ENCODE data around the gene ERC2. TPM values are rescaled to one million over a fixed set of nuclear protein-coding genes. Genes with fewer than 3 reads are reported as not detected.
A peak's percentile ranks its signal among the peaks of the same experiment; 100 is the strongest.

ERC2 gene
- total and polyA plus RNA-seq, 2 of the 8 experiments (the other 6 are each of a cell fraction or from before 2014, with no cell fraction given) = 16.4 to 22.8 TPM

- H3K4me2 ChIP-seq (ENCODE audit: insufficient read depth in 1 of 2, low read depth in 2 of 2, low read length in 2 of 2) = peak overlapping the region in 1 of 2 experiments; percentile 31; a peak in 1 of 4 replicates
- TF ChIP-seq MAFK (IDR thresholded peaks at IDR 0.05; ENCODE audit: low read depth, low read length) = no peak
- no peak for TF ChIP-seq CHD2 (IDR thresholded peaks at IDR 0.05; ENCODE audit: low read length)
- no peak for TF ChIP-seq JUND (IDR thresholded peaks at IDR 0.05; ENCODE audit: low read length)
- no peak for TF ChIP-seq GTF2F1 (IDR thresholded peaks at IDR 0.05; ENCODE audit: borderline replicate concordance, low read depth, low read length)
- no peak for TF ChIP-seq SUZ12 (IDR thresholded peaks at IDR 0.05; ENCODE audit: low read length)
- no peak for TF ChIP-seq CBX5 (IDR thresholded peaks at IDR 0.05; ENCODE audit: low read depth, low read length)
- TF ChIP-seq SP4 (IDR thresholded peaks at IDR 0.05; ENCODE audit: low read length) = no peak
- no peak for TF ChIP-seq FOSL1 (IDR thresholded peaks at IDR 0.05; ENCODE audit: insufficient read depth, low read depth, low read length)
- no peak for TF ChIP-seq POLR2AphosphoS5 (IDR thresholded peaks at IDR 0.05; ENCODE audit: low read depth, low read length)
- no peak for TF ChIP-seq E2F6 (IDR thresholded peaks at IDR 0.05)
- no peak for TF ChIP-seq KDM5A (IDR thresholded peaks at IDR 0.05; ENCODE audit: low read length)
- TF ChIP-seq TBP (IDR thresholded peaks at IDR 0.05; ENCODE audit: low read depth, low read length) = no peak
- no peak for TF ChIP-seq RNF2 (IDR thresholded peaks at IDR 0.05; ENCODE audit: borderline replicate concordance, low read depth, low read length, missing control alignments, poor library complexity, severe bottlenecking)
These were observed 712.6 kb downstream of the ERC2 start for GRCh38 chr3:55755516-55756205.

More at GRCh38 chr3:55755516-55756205, 712.6 kb downstream of the ERC2 start:
- H3K79me1 ChIP-seq (ENCODE audit: low read depth, low read length) = no peaks in the 10 kb centered on the region
- H4K5ac ChIP-seq (ENCODE audit: insufficient read length, low read depth, low read length) = no peak overlapping the region
- FAIRE-seq (peak; percentile 52), DNase-seq (ENCODE audit: low read depth in 1 of 2, low spot score in 2 of 2) (no peak)
- H3K56ac ChIP-seq (replicated peaks; ENCODE audit: insufficient read length, low read depth, low read length) = no peak overlapping the region
- H3K4me1 ChIP-seq (replicated peaks in 1 of 4; ENCODE audit: control insufficient read depth in 3 of 4, insufficient read depth in 4 of 4, low read length in 3 of 4) = peaks cover 4 to 9% (median 5%) of the 10 kb centered on the region in 4 experiments; a peak in 4 of 7 replicates
- no peak overlapping the region for H4K91ac ChIP-seq (replicated peaks; ENCODE audit: insufficient read length, low read length)
- H2AFZ ChIP-seq (ENCODE audit: low read length) = no peak overlapping the region
- H3K23ac ChIP-seq (ENCODE audit: insufficient read length) = no peak overlapping the region
- no peak overlapping the region for H2BK20ac ChIP-seq (ENCODE audit: low read length)
- H2BK120ac ChIP-seq (replicated peaks; ENCODE audit: low read depth, low read length) = no peak overlapping the region
- no peak overlapping the region for H3K4ac ChIP-seq (replicated peaks; ENCODE audit: insufficient read length, low read depth, low read length)
- H2BK15ac ChIP-seq (ENCODE audit: low read length) = no peak overlapping the region
- ChIA-PET CTCF (ENCODE audit: partially characterized antibody) (interaction anchor here (0.6 to 3.1 kb wide), 4 partner anchors 10 to 234 kb away, joined by 3 to 15 read pairs (median 3); no protein-coding TSS in a partner anchor), POLR2A (ENCODE audit: partially characterized antibody) (no interaction called here)
- H3K27ac ChIP-seq (ENCODE audit: low read depth, low read length) = no peak overlapping the region
- no peak overlapping the region for H2AK5ac ChIP-seq (ENCODE audit: low read depth, low read length)
- H3K36me3 ChIP-seq (ENCODE audit: control insufficient read depth in 2 of 4, insufficient read depth in 4 of 4, low read length in 3 of 4) = no peaks in the 10 kb centered on the region
- H3K18ac ChIP-seq (ENCODE audit: extremely low read depth, low read length) = no peak overlapping the region
- 80% methylated on average over 9 of the region's 9 CpGs; no CpG with 5 or more reads in 1 of the 2 experiments for WGBS, 2 experiments (ENCODE audit: extremely low coverage in 1 of 2, insufficient coverage in 1 of 2, insufficient read length in 1 of 2, insufficient replicate concordance in 2 of 2, low coverage in 1 of 2, low lambda C conversion rate in 2 of 2, missing lambda C conversion rate in 1 of 2)
- H3K23me2 ChIP-seq (ENCODE audit: low read depth, low read length) = no peaks in the 10 kb centered on the region
- no peaks in the 10 kb centered on the region for H4K20me1 ChIP-seq (replicated peaks in 1 of 2; ENCODE audit: control insufficient read depth in 1 of 2, insufficient read depth in 2 of 2, low read length in 2 of 2)
- no peak overlapping the region for H2BK5ac ChIP-seq (ENCODE audit: low read depth, low read length)
- no peaks in the 10 kb centered on the region for H3K79me2 ChIP-seq (ENCODE audit: control insufficient read depth in 1 of 2, insufficient read depth in 2 of 2, low read length in 2 of 2)
- H3K9me3 ChIP-seq (ENCODE audit: insufficient read depth in 2 of 2, low read depth in 1 of 2, low read length in 1 of 2) = no peaks in the 10 kb centered on the region
- no peak overlapping the region for H3K9ac ChIP-seq (replicated peaks in 1 of 4; ENCODE audit: extremely low read depth in 1 of 4, low read depth in 3 of 4, low read length in 3 of 4)
- no peak overlapping the region for H3K14ac ChIP-seq (ENCODE audit: insufficient read length)
- no peak overlapping the region for H2BK12ac ChIP-seq (ENCODE audit: low read depth, low read length)
- H3K27me3 ChIP-seq (replicated peaks in 1 of 4; ENCODE audit: control insufficient read depth in 3 of 4, extremely low read depth in 1 of 4, insufficient read depth in 3 of 4, low read length in 3 of 4) = no peaks in the 10 kb centered on the region
- H3K4me3 ChIP-seq (ENCODE audit: extremely low read depth in 1 of 4, insufficient read depth in 2 of 4, low read depth in 3 of 4, low read length in 4 of 4) = no peak overlapping the region
- H4K8ac ChIP-seq (ENCODE audit: extremely low read depth, insufficient read depth, low read length) = no peak overlapping the region

Data from H1 (cell line).